Measurements from ENCODE around the gene PAXX.
A peak's percentile ranks its signal among the peaks of the same experiment; 100 is the strongest.

The PAXX gene

GRCh38 chr9:136991993-136992818, at the start of gene PAXX:
Gene PAXX, plus strand, starts transcription at chr9:136992422. Its CDS starts 22 bp downstream, at chr9:136992444.
- peak; percentile 87 to 90 for DNase-seq (ENCODE audit: low read depth in 2 of 2)

- no peak for DNase-seq (ENCODE audit: low read depth in 2 of 2)
These were observed 49.4 kb upstream of the PAXX start for GRCh38 chr9:136942881-136943230.

- no peak for DNase-seq (ENCODE audit: low read depth in 2 of 2)
These were observed 48.7 kb upstream of the PAXX start for GRCh38 chr9:136943291-136944211.

- DNase-seq (ENCODE audit: low read depth in 2 of 2) = no peak
These were observed 48.1 kb upstream of the PAXX start for GRCh38 chr9:136944212-136944518.

GRCh38 chr9:136944519-136945332, 47.5 kb upstream of the PAXX start, which contains the start of the genes C8G and FBXW5:
Gene C8G, plus strand, starts transcription at chr9:136945243. Its CDS starts 78 bp downstream, at chr9:136945321.
Gene FBXW5, minus strand, starts transcription at chr9:136944738. Its CDS starts 655 bp downstream, at chr9:136944083.
- peak; percentile 89 for DNase-seq (ENCODE audit: low read depth in 2 of 2)

- DNase-seq (ENCODE audit: low read depth in 2 of 2) = no peak
These were observed 46.6 kb upstream of the PAXX start for GRCh38 chr9:136945333-136946227.

- no peak for DNase-seq (ENCODE audit: low read depth in 2 of 2)
These were observed 45.8 kb upstream of the PAXX start for GRCh38 chr9:136946228-136947027.

- DNase-seq (ENCODE audit: low read depth in 2 of 2) = no peak
These were observed 45.0 kb upstream of the PAXX start for GRCh38 chr9:136947028-136947891.

- DNase-seq (ENCODE audit: low read depth in 2 of 2) = no peak
These were observed 44.2 kb upstream of the PAXX start for GRCh38 chr9:136947955-136948510.

- no peak for DNase-seq (ENCODE audit: low read depth in 2 of 2)
These were observed 42.9 kb upstream of the PAXX start for GRCh38 chr9:136949239-136949816.

GRCh38 chr9:136949817-136950655, 42.2 kb upstream of the PAXX start:
- DNase-seq (ENCODE audit: low read depth in 2 of 2) = peak; percentile 93 to 96

GRCh38 chr9:136950656-136951276, 41.5 kb upstream of the PAXX start:
- no peak for DNase-seq (ENCODE audit: low read depth in 2 of 2)

GRCh38 chr9:136951541-136952320, 40.5 kb upstream of the PAXX start, which contains the start of gene LCN12:
Gene LCN12, plus strand, starts transcription at chr9:136952273. Its CDS starts 55 bp downstream, at chr9:136952328.
- no peak for DNase-seq (ENCODE audit: low read depth in 2 of 2)

GRCh38 chr9:136952321-136952850, 39.8 kb upstream of the PAXX start:
- no peak for DNase-seq (ENCODE audit: low read depth in 2 of 2)

GRCh38 chr9:136952876-136953770, 39.1 kb upstream of the PAXX start:
- DNase-seq (ENCODE audit: low read depth in 2 of 2) = no peak
